ENCODE measurements around the gene LARGE1.

Gene LARGE1

DNA sequence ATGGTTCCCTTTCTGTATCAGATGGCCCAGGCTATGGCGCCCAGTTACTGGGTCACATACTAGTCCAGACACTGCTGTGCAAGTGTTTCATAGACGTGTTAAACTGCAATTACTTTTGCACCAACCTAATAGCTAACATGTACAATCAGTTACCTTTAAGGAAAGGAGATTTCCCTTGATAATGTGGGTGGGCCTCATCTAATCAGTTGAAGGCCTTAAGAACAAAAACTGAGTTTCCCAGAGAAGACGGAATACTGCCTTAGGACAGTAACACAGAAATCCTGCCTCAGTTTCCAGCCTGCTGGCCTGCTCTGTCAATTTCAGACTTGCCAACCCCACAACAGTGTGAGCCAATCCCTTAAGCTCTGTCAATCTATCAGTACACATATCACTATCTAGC lies 632.2 kb downstream of the LARGE1 start:
- in situ Hi-C loops (cut with MboI; ENCODE audit: low sequenced_read_pairs), result no loop called here

DNA sequence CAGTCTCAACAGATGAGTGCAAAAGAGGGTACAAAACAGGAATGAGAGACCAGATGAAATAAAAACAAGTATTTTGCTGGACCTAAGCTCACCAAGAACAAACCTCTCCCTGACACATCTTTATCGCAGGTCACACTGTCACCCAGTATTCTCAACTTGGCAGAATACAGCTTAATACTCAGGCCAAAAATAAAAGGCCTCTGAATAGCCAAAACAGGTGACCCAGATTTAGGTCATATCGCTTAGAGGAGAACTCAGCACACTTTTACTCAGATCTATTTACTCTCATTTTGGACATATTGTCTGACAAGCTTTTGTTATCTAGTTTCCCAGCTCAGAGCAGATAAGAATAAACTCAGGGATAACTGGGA lies 645.2 kb downstream of the LARGE1 start:
- in situ Hi-C loops (cut with MboI; ENCODE audit: low sequenced_read_pairs), result no loop called here

DNA sequence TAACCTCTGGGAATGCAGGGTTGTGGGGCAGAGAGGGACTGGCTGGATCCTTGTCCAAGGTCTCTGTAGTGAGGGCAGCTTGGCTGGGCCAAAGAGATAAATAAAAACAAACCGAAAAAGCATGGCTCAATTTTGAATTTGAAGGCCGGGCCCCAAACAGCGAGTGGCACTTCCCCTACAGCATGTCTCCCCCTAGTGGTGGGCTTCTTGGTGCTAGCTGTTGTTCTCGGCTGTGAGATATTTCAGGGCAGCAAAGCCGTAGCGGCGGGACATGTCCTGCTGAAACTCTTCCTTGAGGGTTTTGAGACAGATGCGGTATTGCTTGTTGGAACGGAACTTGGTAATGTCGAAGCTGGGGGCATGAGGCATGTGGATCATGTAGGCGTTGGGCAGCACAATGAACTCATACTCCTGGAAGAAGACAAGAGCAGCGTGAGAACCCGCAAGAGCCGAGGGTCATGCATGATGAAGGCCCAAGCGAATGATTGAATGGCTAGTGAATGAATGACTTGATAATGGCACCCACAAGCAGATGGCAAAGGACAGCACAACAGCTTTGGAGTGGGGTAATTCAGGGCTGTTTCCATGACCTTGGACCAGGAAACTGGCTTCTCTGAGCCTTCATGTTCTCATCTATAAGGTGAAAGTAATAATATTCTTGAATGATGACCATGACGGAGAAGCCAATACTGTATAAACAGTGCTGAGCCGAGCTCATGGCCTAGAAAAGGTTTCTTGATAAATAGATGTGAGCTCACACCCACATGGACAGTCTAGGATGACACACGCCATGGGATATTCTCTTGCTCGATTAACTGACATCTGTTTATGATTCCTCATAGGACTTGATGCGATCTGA lies 645.8 kb downstream of the LARGE1 start:
- in situ Hi-C loops (cut with MboI; ENCODE audit: low sequenced_read_pairs), result no loop called here

DNA sequence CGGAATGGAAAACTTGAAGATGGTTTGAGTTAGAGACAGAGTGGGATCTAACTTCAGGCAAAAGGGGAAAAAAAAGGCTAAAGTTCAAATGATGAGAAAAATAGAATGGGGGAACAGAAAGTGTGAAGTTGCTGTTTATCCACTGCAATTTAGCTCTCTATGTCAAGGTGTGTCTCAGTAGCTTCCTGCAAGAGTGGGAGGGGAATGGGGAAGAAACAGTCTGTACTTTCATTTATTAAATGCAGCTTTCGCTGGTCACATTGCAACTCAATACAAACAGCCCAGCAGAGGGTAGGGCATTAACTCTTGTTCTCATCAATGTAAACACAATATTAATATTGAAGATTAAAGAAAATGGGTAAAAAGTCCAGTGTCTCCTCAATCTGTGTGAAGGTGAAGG lies 647.4 kb downstream of the LARGE1 start:
- in situ Hi-C loops (cut with MboI; ENCODE audit: low sequenced_read_pairs), result no loop called here

DNA sequence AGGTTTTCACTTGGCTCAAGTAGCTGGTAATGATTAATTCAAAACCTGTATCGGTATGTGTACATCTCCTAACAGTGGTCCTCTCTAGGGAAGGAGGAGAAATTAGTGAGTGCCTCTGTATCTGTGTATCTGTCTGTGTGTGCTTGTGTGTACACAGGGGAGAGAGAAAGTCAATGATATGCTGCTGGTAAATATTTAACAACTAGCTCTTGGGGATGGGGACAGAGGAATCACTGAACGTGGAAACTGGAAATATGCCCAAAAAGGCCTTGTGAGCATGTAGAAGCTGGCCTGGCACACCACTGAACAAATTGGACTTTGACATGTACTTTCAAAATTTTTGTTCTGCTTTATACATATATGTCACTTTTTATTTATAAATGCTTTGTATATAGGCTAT lies 648.1 kb downstream of the LARGE1 start:
- in situ Hi-C loops (cut with MboI; ENCODE audit: low sequenced_read_pairs), result no loop called here

DNA sequence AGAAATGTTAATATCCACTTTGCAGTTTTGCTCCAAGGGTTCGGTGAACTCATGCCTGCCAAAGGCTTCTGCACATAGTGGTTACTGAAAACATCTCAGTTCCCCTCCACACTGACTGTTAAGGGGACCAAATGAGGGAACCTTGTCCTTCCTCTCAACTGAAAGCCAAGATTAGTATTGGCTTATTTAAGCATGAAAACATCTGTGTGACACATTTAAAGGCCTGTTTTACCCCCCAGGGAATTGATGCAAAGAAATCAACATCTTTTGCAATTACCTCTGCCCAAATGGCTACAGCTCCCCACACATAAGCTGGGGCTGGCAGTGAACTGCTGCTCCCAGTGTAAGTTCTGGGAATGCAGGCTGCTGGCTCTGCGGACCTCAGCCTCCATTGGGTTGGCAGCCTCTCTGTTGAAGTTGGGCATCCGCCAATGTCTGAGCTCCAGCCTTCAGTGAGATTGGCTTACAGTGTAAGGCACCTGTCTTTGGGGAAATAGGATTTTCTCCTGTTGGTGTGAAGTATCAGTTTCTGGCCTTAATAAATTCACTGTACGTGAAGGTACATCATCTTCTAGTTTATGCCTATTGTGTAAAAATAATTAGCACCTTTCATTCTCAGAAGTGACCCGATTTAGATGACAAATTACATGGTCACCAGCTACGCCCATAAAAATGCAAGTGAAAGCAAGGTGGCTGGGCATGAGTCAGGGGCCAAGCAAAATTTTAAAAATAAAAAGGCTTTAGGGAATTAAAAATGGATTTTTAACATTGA lies 648.7 kb downstream of the LARGE1 start:
- in situ Hi-C loops (cut with MboI; ENCODE audit: low sequenced_read_pairs), result no loop called here

DNA sequence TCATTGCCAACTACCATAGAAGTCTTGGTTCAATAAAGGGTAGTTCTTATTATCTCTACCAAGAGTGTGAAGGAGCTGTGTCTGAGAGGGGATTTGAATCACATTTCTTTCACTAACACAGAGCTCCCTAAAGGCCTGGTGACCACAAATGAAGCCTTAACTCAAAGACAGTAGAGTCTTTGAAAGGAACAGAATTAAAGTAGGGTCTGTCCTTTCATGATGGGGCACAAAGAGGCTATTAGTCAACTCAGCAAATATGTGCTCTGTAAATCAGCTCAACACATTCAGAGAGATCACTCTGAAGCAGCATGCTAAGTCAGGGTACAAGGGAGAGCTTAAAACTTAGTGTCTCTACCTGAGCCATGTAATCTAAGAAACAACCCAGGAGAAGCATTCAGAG lies 649.7 kb downstream of the LARGE1 start:
- in situ Hi-C loops (cut with MboI; ENCODE audit: low sequenced_read_pairs), result no loop called here

DNA sequence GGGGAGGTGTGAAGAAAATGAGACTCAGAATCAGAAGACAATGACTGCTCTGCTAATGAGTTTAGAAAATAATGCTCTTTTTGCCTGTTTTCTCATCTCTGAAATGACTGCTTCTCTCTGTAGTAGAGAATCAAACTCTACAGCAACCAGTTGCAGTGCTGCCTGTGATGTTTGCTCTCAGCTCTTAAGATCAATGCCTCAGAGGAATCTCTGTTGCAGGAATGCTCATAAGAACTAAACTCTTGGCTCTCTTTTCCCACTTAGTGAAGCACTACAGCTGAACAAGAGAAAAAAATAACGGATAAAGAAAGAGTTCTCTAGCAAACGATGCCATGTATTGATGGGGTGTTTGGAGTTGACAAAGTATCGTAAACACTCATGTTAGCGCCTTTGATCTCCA lies 658.6 kb downstream of the LARGE1 start:
- in situ Hi-C loops (cut with MboI; ENCODE audit: low sequenced_read_pairs), result no loop called here

DNA sequence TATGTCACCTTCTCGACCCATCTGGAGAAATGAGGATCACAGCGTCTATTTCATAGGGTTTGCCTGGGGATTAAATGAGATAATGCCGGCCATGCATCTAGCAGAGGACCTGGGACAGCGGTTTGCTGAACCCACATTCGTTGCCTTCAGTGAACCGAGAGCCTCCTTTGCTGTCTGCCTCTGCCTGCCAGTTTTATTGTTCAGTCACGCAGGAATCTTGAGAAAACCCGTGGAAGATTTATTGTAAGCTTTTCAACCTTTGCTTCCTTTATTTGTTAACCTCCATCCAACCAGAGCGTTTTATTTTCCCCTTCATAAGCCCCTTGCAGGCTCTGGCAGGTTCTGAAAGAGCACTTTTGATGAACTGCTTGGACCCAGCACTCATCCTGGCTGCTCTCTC lies 659.8 kb downstream of the LARGE1 start:
- in situ Hi-C loops (cut with MboI; ENCODE audit: low sequenced_read_pairs), result no loop called here

DNA sequence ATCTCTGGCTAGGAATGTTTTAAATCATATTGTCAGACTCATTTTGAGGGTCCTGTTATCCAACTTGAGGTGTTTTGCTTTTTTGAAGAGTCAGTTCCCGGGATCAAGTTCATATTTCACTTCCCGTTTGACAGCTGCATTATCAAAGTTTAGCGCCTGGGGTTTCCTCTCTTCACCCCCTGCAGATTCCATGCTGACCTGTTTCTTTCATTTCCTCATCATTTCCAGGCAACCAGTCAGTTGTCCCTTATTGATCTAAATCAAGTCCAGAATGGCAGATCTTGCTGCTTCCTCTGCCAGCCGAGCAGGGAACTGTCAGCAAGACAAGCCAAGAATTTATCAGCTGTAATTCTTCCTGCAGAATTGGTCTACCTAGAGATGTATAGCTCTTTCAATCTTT lies 664.5 kb downstream of the LARGE1 start:
- in situ Hi-C loops (cut with MboI; ENCODE audit: low sequenced_read_pairs), result no loop called here

- in situ Hi-C loops (cut with MboI; ENCODE audit: low sequenced_read_pairs), result no loop called here
Observed at GRCh38 chr22:33248948-33249347, 671.3 kb downstream of the LARGE1 start.

GRCh38 chr22:33247758-33248157 lies 672.5 kb downstream of the LARGE1 start:
- in situ Hi-C loops (cut with MboI; ENCODE audit: low sequenced_read_pairs), result no loop called here

DNA sequence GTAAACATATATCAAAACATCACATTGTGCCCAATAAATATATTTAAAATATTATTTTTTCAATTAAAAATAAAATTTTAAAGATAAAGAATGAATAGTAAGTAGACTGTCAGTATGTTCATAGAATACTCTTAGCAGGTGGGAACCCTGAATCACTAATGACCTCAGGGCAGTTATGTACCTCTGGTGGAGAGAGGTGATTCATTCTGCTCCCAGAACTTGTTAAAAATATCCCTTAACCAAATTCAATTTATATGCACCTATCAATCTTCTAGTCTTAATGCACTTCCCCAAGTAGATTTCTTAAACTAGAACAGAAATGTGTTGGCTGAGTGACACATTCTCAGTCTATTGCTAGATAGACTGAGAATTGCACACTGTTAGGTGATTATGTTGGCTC lies 678.2 kb downstream of the LARGE1 start:
- in situ Hi-C loops (cut with MboI; ENCODE audit: low sequenced_read_pairs), result no loop called here

GRCh38 chr22:33240888-33241475 lies 679.3 kb downstream of the LARGE1 start:
- in situ Hi-C loops (cut with MboI; ENCODE audit: low sequenced_read_pairs), result no loop called here

GRCh38 chr22:33232071-33232470 lies 688.2 kb downstream of the LARGE1 start:
- in situ Hi-C loops (cut with MboI; ENCODE audit: low sequenced_read_pairs), result no loop called here

DNA sequence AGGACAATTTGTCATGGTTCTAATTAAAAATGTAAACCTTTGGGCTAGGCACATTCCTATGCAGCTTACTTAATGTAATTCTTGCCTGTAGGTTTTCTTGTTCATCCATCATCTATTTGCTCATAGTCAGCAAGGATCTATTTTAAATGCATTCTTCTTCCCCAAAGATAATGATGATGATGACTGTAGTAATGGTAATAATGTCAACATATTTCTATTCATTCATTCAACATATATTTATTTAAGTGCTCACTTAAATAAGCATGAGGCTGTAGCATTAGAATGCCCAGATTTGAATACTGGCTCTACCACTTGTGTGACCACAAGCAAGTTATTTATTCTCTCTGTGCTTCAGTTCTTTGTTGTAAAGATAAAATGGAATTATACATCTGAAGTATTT lies 692.5 kb downstream of the LARGE1 start:
- in situ Hi-C loops (cut with MboI; ENCODE audit: low sequenced_read_pairs), result no loop called here

- in situ Hi-C loops (cut with MboI; ENCODE audit: low sequenced_read_pairs), result no loop called here
Observed at GRCh38 chr22:33224841-33225240, 695.4 kb downstream of the LARGE1 start.
